Mesendoderm (in vitro differentiated cells): ENCODE results near the gene PACSIN2. TPM values are rescaled to one million over a fixed set of nuclear protein-coding genes. Genes with fewer than 3 reads are reported as not detected.

ENCODE experiments used
- DNase-seq: peaks from one replicate; pipeline ENCODE4 v3.0.0; 2013
- H2AK5ac ChIP-seq: 2 replicates; pipeline ENCODE4 v1.6.1; 2013; ENCODE audit warnings: low read length, inconsistent platforms
- H2BK120ac ChIP-seq: 2 replicates; pipeline ENCODE4 v1.6.1; 2013; ENCODE audit warnings: low read depth, mild to moderate bottlenecking, low read length, moderate library complexity, mixed read lengths
- H2BK15ac ChIP-seq: replicated peaks from 2 replicates; pipeline ENCODE4 v1.6.1; 2013; ENCODE audit warnings: low read depth, mild to moderate bottlenecking, moderate library complexity
- H2BK5ac ChIP-seq: 2 replicates; pipeline ENCODE4 v1.6.1; 2013; ENCODE audit warnings: low read length, inconsistent platforms
- H3K18ac ChIP-seq: 2 replicates; pipeline ENCODE4 v1.6.1; 2013; ENCODE audit warnings: mild to moderate bottlenecking, low read length, mixed read lengths
- H3K23ac ChIP-seq: one replicate; pipeline ENCODE4 v1.6.1; 2013; ENCODE audit warnings: low read length
- H3K27ac ChIP-seq: 2 replicates; pipeline ENCODE4 v1.5.1; 2013; ENCODE audit warnings: low read depth, mild to moderate bottlenecking, inconsistent platforms, low read length, moderate library complexity
- H3K27me3 ChIP-seq: 2 replicates; pipeline ENCODE4 v1.6.1; 2013; ENCODE audit warnings: low read length, control low read depth, mild to moderate bottlenecking, inconsistent platforms; ENCODE audit not compliant: insufficient read depth, poor library complexity
- H3K36me3 ChIP-seq: 2 replicates; pipeline ENCODE4 v1.6.1; 2013; ENCODE audit warnings: low read length, inconsistent platforms; ENCODE audit not compliant: control insufficient read depth, insufficient read depth
- H3K4ac ChIP-seq: one replicate; pipeline ENCODE4 v1.6.1; 2013; ENCODE audit warnings: low read depth, mild to moderate bottlenecking, low read length, moderate library complexity
- H3K4me1 ChIP-seq: 2 replicates; pipeline ENCODE4 v1.6.1; 2013; ENCODE audit warnings: low read depth, low read length, inconsistent platforms; ENCODE audit not compliant: control insufficient read depth
- H3K4me2 ChIP-seq: 2 replicates; pipeline ENCODE4 v1.6.1; 2013; ENCODE audit warnings: low read length
- H3K4me3 ChIP-seq: 2 replicates; pipeline ENCODE4 v1.5.1; 2013; ENCODE audit warnings: mild to moderate bottlenecking, low read length
- H3K56ac ChIP-seq: one replicate; pipeline ENCODE4 v1.6.1; 2013; ENCODE audit warnings: low read length
- H3K79me1 ChIP-seq: 2 replicates; pipeline ENCODE4 v1.6.1; 2013; ENCODE audit warnings: low read length, inconsistent platforms
- H3K79me2 ChIP-seq: 2 replicates; pipeline ENCODE4 v1.6.1; 2013; ENCODE audit warnings: mild to moderate bottlenecking, low read length; ENCODE audit not compliant: control insufficient read depth, insufficient read depth
- H3K9ac ChIP-seq: 2 replicates; pipeline ENCODE4 v1.6.1; 2013; ENCODE audit warnings: low read length, inconsistent platforms
- H4K5ac ChIP-seq: one replicate; pipeline ENCODE4 v1.6.1; 2013; ENCODE audit warnings: low read length
- H4K8ac ChIP-seq: one replicate; pipeline ENCODE4 v1.6.1; 2013; ENCODE audit warnings: low read depth, mild to moderate bottlenecking, control low read depth, low read length, moderate library complexity
- WGBS: extraction: QIAGEN DNeasy Blood & Tissue Kit; methylation state at CpG from one replicate; pipeline ENCODE4 v1.1.7; 2013; ENCODE audit warnings: low lambda C conversion rate, missing lambda C conversion rate; ENCODE audit not compliant: insufficient coverage; ENCODE audit errors: extremely low coverage; 5-methylcytosine and 5-hydroxymethylcytosine counted together
- polyA plus RNA-seq, 2 experiments: library from polyadenylated mRNA; stranded (reverse); fragments of 200-250 nt; gene quantifications; one replicate each; pipeline ENCODE4 v1.2.3, GENCODE V29; 2013

PACSIN2 gene, protein sequence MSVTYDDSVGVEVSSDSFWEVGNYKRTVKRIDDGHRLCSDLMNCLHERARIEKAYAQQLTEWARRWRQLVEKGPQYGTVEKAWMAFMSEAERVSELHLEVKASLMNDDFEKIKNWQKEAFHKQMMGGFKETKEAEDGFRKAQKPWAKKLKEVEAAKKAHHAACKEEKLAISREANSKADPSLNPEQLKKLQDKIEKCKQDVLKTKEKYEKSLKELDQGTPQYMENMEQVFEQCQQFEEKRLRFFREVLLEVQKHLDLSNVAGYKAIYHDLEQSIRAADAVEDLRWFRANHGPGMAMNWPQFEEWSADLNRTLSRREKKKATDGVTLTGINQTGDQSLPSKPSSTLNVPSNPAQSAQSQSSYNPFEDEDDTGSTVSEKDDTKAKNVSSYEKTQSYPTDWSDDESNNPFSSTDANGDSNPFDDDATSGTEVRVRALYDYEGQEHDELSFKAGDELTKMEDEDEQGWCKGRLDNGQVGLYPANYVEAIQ
- polyA plus RNA-seq (2013, experiment 1 of 2) = 48.6 TPM
- polyA plus RNA-seq (2013, experiment 2 of 2) = 48.6 TPM

DNA sequence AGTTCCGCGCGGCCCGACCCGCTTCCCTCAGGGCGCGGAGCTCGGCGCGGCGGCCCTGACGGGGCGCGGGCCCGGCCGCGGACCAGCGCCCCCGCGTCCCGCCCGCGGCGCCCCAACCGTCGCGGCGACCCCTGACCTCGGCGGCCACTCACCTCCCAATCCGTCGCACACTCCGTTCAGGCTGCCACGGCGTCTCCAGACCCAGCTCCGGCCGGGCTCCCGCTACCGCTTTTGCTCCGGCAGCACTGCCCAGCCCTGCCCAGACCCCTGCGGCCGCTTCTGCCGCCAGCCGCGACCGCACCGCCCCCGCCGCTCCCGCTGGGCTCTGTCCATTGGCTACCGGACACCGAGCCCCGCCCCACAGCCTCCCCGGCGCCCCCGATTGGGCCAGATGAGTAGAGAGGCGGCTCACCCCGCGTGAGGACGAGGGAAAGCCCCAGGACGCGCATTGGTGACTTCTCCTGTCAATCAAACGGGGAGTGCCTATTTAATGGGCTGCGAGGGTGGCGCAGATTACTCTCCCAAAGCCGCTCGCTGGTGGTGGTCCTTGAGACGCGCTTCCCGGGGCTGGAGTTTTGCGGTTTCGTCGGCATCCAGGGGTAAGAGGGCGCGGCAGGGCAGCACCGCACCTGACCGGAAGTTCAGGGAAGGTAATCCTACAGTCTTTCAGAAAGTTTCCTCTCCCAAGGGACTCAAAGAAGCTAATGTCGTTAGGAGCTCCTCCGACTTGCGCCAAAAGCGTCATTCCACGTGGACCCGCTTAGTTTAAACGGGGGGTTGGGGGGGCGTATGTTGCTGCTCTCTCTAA, at the start of gene PACSIN2:
Gene PACSIN2, minus strand, starts transcription at position 281 of the 808 bp plus-strand sequence. CDS start 103,069 bp downstream, outside the sequence.
- no peak within 1 kb of the TSS for H2BK120ac ChIP-seq
- H3K9ac ChIP-seq = peak within 1 kb of the TSS; percentile 86
- peak within 1 kb of the TSS; percentile 96 for H3K56ac ChIP-seq
- peak within 1 kb of the TSS; percentile 28 for H3K4ac ChIP-seq
- no peak within 1 kb of the TSS for H4K8ac ChIP-seq
- peak within 1 kb of the TSS; percentile 79 for H3K27ac ChIP-seq
- H2BK15ac ChIP-seq = no peak within 1 kb of the TSS
- no peak within 1 kb of the TSS for H4K5ac ChIP-seq
- peaks cover 9% of the 10 kb centered on the region for H3K79me1 ChIP-seq
- H3K36me3 ChIP-seq = no peaks in the 10 kb centered on the region
- H3K23ac ChIP-seq = peak within 1 kb of the TSS; percentile 48
- H3K79me2 ChIP-seq = peaks cover 38% of the 10 kb centered on the region
- H3K18ac ChIP-seq = peak within 1 kb of the TSS; percentile 77
- peaks cover 5% of the 10 kb centered on the region for H3K4me1 ChIP-seq
- peak within 1 kb of the TSS; percentile 95 for H3K4me2 ChIP-seq
- no peak within 1 kb of the TSS for H2AK5ac ChIP-seq
- peak; percentile 99 for DNase-seq
- peak within 1 kb of the TSS; percentile 81 for H3K4me3 ChIP-seq
- no CpG with 5 or more reads among the region's 85 CpGs for WGBS
- no peaks in the 10 kb centered on the region for H3K27me3 ChIP-seq
- H2BK5ac ChIP-seq = no peak within 1 kb of the TSS

DNA sequence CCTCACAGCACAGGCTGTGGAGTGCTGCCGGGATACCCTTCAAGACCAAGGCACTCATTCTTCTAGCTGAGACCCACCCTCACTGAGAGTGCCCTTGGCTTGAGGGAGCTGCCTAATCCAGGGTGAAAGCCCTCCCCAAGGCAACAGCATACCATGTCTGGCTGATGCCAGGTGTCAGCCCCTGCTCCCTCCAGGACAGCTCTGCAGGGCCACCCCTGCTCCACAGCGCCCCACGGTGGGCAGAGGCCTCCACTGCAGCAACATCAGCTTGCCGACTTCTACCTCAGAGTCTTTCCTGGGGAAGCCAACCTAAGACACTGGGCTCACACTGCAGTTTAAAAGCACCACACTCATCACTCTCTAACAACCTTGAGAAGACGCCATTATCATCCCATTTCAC, 45.2 kb upstream of the PACSIN2 start:
- no peaks in the 10 kb centered on the region for H3K36me3 ChIP-seq
- H2BK15ac ChIP-seq = no peak overlapping the region
- peak; percentile 65 for DNase-seq
- WGBS = no CpG with 5 or more reads among the region's 5 CpGs
- no peaks in the 10 kb centered on the region for H3K27me3 ChIP-seq
- no peaks in the 10 kb centered on the region for H3K79me1 ChIP-seq
- no peaks in the 10 kb centered on the region for H3K79me2 ChIP-seq
- H3K18ac ChIP-seq = no peak overlapping the region
- no peak overlapping the region for H2BK120ac ChIP-seq
- no peak overlapping the region for H2BK5ac ChIP-seq
- H4K8ac ChIP-seq = no peak overlapping the region
- no peak overlapping the region for H3K27ac ChIP-seq
- no peak overlapping the region for H3K9ac ChIP-seq
- H3K23ac ChIP-seq = no peak overlapping the region
- no peak overlapping the region for H3K4ac ChIP-seq
- H4K5ac ChIP-seq = no peak overlapping the region
- no peak overlapping the region for H3K4me3 ChIP-seq
- H2AK5ac ChIP-seq = no peak overlapping the region
- H3K4me2 ChIP-seq = no peak overlapping the region
- H3K56ac ChIP-seq = no peak overlapping the region
- H3K4me1 ChIP-seq = no peaks in the 10 kb centered on the region

DNA sequence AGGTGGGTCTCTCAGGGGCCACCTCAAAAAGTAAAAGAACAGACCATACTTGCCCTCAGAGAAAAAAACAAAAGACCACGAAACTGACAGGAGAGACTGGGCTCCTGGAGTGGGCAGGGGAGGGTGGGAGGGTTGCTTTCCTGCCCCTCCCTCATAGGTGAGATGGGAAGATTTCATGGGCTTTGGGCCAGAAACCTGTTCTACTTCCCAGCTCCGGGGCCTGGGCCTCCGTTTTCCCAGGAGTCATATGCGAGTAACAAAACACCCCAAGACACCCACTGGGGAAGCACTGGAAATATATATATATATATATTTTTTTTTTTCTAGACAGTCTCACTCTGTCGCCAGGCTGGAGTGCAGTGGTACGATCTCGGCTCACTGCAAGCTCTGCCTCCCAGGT, 42.7 kb upstream of the PACSIN2 start:
- Histone ChIP-seq H3K79me2 (no peaks in the 10 kb centered on the region), H2AK5ac (no peak overlapping the region), H3K56ac (no peak overlapping the region), H3K18ac (no peak overlapping the region), H2BK5ac (no peak overlapping the region), H3K4me1 (no peaks in the 10 kb centered on the region), H3K27ac (no peak overlapping the region), H3K79me1 (no peaks in the 10 kb centered on the region), H3K4me2 (no peak overlapping the region), H3K27me3 (no peaks in the 10 kb centered on the region), H3K9ac (no peak overlapping the region), H2BK120ac (no peak overlapping the region), H4K5ac (no peak overlapping the region), H3K23ac (no peak overlapping the region), H4K8ac (no peak overlapping the region), H3K36me3 (no peaks in the 10 kb centered on the region), H3K4me3 (no peak overlapping the region), H3K4ac (no peak overlapping the region), H2BK15ac (no peak overlapping the region)
- WGBS = no CpG with 5 or more reads among the region's 7 CpGs
- no peak for DNase-seq

DNA sequence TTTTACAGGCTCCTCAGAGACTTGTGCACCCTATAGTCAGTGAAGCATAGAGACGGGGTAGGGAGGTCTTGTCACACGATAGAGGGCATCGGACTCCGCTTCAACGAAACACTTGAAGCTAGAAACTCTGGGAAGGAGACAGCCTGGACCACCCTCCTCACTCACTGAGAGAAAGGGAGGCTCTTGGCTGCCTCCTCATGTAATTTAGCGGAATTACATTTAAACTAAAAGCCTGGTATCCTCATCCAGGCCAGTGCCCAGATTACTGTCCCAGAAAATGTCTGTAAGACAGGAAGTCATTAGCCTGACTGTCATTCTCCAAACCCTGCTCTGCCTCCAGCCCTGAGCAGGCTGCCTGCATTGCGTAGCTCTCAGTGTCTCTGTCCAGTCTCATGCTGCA, 38.2 kb upstream of the PACSIN2 start:
- WGBS = no CpG with 5 or more reads among the region's 7 CpGs
- Histone ChIP-seq H2BK5ac (no peak overlapping the region), H3K4me3 (no peak overlapping the region), H3K27ac (no peak overlapping the region), H3K23ac (no peak overlapping the region), H3K18ac (no peak overlapping the region), H2BK120ac (no peak overlapping the region), H4K8ac (no peak overlapping the region), H2BK15ac (no peak overlapping the region), H3K27me3 (no peaks in the 10 kb centered on the region), H3K9ac (no peak overlapping the region), H3K79me1 (no peaks in the 10 kb centered on the region), H3K4me2 (no peak overlapping the region), H3K4me1 (no peaks in the 10 kb centered on the region), H3K79me2 (no peaks in the 10 kb centered on the region), H3K56ac (no peak overlapping the region), H4K5ac (no peak overlapping the region), H3K36me3 (no peaks in the 10 kb centered on the region), H2AK5ac (no peak overlapping the region), H3K4ac (no peak overlapping the region)
- DNase-seq = peak; percentile 75

DNA sequence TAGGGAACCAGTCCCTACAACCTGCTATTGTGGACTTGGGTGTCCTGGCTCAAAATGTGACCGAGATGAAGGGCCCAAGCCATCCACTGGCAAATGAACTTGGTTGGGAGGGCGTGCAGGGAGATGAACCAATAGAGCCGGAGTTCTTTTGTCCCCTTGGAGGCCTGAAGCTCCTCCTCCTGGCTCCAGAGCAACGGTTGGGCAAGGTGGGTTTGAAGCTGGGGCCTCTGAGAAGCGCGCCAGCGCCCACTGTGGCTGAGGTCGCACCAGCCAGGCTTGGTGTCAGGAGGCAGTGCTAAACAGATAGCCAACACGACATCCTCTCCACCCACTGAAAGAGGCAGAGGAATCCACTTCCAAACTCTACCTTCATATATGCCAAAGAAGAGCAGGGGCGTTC, 36.0 kb upstream of the PACSIN2 start:
- H3K4me1 ChIP-seq = no peaks in the 10 kb centered on the region
- no peak overlapping the region for H2BK120ac ChIP-seq
- H3K18ac ChIP-seq = no peak overlapping the region
- H3K23ac ChIP-seq = no peak overlapping the region
- no peaks in the 10 kb centered on the region for H3K79me2 ChIP-seq
- no peak overlapping the region for H3K4me2 ChIP-seq
- no peak overlapping the region for H3K4me3 ChIP-seq
- H3K79me1 ChIP-seq = no peaks in the 10 kb centered on the region
- H3K27me3 ChIP-seq = no peaks in the 10 kb centered on the region
- no peak overlapping the region for H4K8ac ChIP-seq
- H3K4ac ChIP-seq = no peak overlapping the region
- peak; percentile 87 for DNase-seq
- H3K56ac ChIP-seq = peak overlapping the region; percentile 57
- H2BK5ac ChIP-seq = no peak overlapping the region
- H3K36me3 ChIP-seq = no peaks in the 10 kb centered on the region
- no CpG with 5 or more reads among the region's 10 CpGs for whole genome bisulfite sequencing
- H4K5ac ChIP-seq = no peak overlapping the region
- H3K27ac ChIP-seq = no peak overlapping the region
- H2BK15ac ChIP-seq = no peak overlapping the region
- H3K9ac ChIP-seq = no peak overlapping the region
- no peak overlapping the region for H2AK5ac ChIP-seq
